Keratinocyte (primary cell): ENCODE measurements around the gene ZBTB17.

ENCODE experiments used
- EZH2 ChIP-seq: IDR thresholded peaks from one replicate; pipeline ENCODE4 v1.6.1; 2012; ENCODE audit warnings: inconsistent platforms, mild to moderate bottlenecking, low read length, moderate library complexity
- TF ChIP-seq, protein P1 (sequence below), 3 experiments: IDR thresholded peaks in 1 of 3; conservative IDR thresholded peaks in 1 of 3; optimal IDR thresholded peaks in 1 of 3; 2 replicates in 2 of 3; 3 replicates in 1 of 3; pipeline versions ENCODE3 to v1.5.1; 2011; ENCODE audit warnings: low read length in 3 of 3, mild to moderate bottlenecking in 3 of 3, moderate library complexity in 2 of 3, control low read depth in 1 of 3, inconsistent platforms in 1 of 3; ENCODE audit not compliant: insufficient read depth in 2 of 3; ENCODE audit errors: extremely low read depth in 1 of 3

DNA sequence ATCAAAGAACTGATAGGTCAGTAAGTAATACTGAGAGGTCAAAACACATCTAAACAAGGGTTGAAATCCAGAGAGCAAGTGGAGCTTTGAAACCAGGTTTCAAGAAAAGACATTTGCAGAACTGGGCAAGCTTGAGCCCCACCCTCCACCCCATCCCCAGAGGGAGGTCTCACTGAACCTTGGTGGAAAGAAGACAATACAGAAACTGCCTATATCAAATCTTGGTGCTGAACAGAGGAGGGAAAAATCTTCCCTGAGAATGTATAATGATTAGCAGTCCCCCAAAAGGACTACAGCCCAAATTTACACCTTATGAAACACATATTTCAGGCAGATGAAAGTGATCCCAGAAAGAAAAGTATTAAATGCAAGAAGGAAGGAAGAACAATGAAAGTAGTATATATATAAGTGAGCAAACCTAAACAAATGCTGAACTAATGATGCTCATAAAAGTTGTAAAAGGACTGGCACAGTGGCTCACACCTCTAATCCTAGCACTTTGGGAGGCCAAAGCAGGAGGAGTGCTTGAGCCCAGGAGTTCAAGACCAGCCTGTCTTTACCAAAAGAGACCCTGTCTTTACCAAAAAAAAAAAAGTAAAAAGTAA lies 12.4 kb downstream of the ZBTB17 start:
- TF ChIP-seq EZH2: no peak
- TF ChIP-seq, protein P1, sequence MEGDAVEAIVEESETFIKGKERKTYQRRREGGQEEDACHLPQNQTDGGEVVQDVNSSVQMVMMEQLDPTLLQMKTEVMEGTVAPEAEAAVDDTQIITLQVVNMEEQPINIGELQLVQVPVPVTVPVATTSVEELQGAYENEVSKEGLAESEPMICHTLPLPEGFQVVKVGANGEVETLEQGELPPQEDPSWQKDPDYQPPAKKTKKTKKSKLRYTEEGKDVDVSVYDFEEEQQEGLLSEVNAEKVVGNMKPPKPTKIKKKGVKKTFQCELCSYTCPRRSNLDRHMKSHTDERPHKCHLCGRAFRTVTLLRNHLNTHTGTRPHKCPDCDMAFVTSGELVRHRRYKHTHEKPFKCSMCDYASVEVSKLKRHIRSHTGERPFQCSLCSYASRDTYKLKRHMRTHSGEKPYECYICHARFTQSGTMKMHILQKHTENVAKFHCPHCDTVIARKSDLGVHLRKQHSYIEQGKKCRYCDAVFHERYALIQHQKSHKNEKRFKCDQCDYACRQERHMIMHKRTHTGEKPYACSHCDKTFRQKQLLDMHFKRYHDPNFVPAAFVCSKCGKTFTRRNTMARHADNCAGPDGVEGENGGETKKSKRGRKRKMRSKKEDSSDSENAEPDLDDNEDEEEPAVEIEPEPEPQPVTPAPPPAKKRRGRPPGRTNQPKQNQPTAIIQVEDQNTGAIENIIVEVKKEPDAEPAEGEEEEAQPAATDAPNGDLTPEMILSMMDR (optimal IDR thresholded peaks at IDR 0.05 in 1 of 3, IDR thresholded peaks at IDR 0.05 in 1 of 3, conservative IDR thresholded peaks at IDR 0.05 in 1 of 3; ENCODE audit: extremely low read depth in 1 of 3, insufficient read depth in 2 of 3, low read length in 3 of 3): no peak
